IPS-18c (cell line): Measurements from ENCODE around the gene SUN5.

Experiments
- H3K4me3 ChIP-seq: 2 replicates; pipeline ENCODE4 v1.7.0; 2013; ENCODE audit warnings: low read depth, mild to moderate bottlenecking, low read length, moderate library complexity; ENCODE audit not compliant: insufficient read depth
- H3K9me3 ChIP-seq: one replicate; pipeline ENCODE4 v1.6.1; 2013; ENCODE audit warnings: mild to moderate bottlenecking, low read length, moderate library complexity; ENCODE audit not compliant: control insufficient read depth, insufficient read depth

SUN5 gene

DNA sequence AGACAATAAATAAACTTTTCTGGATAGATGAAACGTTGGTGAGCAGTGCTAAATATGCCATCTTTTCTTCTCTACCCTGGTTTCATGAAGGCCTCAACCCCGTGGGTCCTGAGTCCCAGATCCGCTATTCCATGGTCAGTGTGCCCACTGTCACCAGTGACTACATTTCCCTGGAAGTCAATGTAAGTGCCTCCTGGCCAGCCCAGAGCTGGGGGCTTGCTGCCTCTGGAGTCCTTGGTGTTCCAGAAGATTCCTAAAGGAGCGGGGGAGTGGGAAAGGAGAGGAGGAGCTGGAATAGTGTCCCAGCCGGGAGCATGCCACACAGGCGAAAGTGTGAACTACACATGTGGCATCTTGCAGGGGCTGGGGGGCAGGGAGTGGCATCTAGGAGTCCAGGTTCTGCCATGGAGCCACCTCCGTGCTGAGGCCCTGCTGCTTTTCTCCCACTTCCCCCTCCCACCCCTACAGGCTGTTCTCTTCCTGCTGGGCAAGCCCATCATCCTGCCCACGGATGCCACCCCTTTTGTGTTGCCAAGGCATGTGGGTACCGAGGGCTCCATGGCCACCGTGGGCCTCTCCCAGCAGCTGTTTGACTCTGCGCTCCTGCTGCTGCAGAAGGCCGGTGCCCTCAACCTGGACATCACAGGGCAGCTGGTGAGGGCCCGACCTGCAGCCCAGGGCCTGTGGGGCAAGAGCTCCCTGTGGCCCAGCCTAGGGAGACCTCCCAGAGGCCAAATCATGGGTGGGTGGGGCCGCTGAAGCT is 14.1 kb upstream of the SUN5 start:
- H3K9me3 ChIP-seq: no peaks in the 10 kb centered on the region
- H3K4me3 ChIP-seq: no peak overlapping the region

DNA sequence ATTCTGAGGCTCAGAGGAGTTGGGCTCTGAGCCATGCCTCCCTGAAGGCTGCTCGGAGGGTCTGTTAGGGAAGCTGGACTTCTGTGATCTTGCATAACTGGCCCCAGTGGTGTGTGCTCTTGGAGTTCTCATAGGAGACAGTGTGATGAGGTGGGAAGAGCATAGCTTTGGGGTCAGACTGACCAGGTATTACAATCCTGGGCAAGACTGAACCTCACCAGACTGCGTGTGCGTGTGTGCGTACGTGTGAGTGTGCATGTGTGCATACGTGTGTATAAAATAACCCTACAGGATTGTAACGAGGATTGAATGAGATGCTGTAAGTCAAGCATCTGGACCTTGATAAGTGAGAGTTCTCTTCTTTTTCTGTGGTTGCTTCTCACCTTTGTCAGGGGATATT is 13.3 kb upstream of the SUN5 start:
- H3K4me3 ChIP-seq: no peak overlapping the region

DNA sequence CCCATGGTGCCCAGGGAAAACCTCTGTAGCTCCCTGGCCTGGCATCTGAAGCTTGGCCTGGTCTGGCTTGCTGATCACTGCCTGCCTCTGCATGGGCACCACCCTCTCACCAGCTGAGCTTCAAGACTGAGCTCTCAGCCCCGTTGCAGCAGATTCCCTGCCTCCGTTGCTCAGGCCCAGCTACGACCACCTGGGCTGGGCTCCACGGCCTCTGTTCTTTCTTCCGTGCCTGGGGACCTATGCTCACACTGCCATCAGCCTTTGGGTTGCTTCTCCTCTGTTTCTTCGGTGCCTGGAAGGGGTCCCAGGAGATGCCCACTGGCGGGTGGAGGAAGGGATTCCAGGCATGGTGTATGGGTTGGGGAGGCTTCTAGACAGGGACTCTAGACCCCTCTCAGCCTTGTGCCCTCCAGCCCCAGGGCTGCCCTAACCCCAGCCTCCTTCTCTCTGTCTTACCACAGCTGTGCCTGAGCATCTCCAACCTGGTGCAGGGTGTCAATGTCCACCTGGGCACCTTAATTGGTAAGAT is 12.4 kb upstream of the SUN5 start:
- Histone ChIP-seq H3K4me3 (no peak overlapping the region), H3K9me3 (no peaks in the 10 kb centered on the region)

More for the DNA sequence above, 13.3 kb upstream of the SUN5 start:
- no peaks in the 10 kb centered on the region for H3K9me3 ChIP-seq

DNA sequence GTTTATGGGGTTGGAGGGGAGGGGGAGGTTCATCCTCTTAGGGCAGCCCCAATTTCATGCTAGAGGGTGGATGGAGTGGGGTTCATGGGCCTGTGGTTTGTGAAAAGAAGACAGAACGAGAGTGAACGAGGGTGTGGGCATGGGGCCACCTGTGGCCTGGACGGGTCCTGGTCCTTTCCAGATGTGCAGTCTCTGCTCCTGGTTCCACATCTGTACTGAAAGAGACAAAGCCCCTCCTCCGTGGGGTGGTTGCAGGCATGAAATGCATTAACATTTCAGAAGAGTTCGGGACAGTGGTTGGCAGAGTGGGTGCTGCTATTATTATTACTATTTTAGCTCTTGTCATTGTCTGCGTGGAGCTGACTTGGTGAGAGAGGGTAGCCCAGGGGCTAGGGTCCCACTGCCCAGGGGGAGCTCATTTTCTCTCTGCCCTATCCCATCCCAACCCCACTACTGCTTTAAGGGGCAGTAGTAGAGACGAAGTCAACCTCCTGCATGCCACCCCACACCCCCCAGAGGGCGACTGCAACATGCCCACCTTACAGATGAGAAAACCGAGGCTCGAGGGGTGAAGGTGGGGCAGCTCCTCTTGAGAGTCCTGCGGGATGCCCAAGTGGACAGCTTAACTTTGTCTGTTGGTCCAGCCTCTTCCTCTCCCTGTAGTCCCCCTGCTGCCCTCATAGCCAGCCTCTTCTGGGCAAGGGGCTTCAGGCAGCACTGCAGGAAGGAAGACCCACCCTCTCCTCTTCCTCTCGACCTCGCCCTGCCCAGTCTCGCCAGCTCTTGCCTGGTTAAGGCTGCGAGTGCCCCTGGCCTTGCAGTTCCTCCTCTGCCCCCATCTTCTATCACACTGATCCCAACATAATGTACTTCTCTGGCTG is 11.7 kb upstream of the SUN5 start:
- no peaks in the 10 kb centered on the region for H3K9me3 ChIP-seq
- H3K4me3 ChIP-seq: no peak overlapping the region

DNA sequence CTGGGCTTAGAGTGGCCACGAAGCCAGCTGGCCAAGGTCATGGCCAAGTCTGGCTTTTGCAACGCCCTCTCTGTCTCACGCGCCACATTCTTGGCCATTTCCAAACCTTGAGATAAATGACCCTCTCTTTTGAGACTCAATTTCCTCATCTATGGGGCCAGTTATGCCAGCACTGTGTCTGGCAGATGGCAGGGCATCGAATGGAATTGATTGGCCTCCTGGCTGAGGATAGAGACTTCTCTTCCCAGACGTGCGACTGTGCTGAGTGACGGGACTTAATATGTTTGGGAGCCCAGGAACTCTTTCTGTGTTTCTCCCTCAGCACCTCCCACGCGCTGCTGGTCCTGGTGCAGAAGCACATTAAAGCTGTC is 10.9 kb upstream of the SUN5 start:
- Histone ChIP-seq H3K9me3 (no peaks in the 10 kb centered on the region), H3K4me3 (no peak overlapping the region)

GRCh38 chr20:33014336-33015113 is 10.3 kb upstream of the SUN5 start:
- no peaks in the 10 kb centered on the region for H3K9me3 ChIP-seq
- no peak overlapping the region for H3K4me3 ChIP-seq

DNA sequence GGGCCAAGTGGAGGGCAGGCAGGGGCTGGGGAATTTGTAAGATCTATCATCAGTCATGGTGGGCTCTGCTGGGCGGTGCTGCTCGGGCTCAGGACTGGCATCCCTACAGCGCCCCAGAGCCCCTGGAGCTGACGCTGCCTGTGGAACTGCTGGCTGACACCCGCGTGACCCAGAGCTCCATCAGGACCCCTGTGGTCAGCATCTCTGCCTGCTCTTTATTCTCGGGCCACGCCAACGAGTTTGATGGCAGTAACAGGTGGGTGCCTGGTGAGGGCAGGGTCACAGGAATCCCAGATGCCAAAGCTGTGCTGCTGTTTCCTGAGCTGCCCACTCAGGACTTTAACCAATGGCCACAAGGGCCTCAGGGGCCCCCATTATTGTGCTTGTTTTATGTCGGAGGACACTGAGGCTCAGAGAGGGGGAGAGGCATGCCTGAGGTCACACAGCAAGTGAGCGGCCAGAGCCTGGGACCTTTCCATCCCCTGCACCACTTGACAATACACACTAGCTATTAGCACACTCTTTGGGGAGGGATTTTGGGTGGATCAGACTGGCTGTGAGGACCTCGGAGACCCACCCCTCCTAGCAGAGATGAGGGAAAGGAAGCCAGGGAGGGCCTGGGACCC is 9.6 kb upstream of the SUN5 start:
- Histone ChIP-seq H3K9me3 (no peaks in the 10 kb centered on the region), H3K4me3 (no peak overlapping the region)

DNA sequence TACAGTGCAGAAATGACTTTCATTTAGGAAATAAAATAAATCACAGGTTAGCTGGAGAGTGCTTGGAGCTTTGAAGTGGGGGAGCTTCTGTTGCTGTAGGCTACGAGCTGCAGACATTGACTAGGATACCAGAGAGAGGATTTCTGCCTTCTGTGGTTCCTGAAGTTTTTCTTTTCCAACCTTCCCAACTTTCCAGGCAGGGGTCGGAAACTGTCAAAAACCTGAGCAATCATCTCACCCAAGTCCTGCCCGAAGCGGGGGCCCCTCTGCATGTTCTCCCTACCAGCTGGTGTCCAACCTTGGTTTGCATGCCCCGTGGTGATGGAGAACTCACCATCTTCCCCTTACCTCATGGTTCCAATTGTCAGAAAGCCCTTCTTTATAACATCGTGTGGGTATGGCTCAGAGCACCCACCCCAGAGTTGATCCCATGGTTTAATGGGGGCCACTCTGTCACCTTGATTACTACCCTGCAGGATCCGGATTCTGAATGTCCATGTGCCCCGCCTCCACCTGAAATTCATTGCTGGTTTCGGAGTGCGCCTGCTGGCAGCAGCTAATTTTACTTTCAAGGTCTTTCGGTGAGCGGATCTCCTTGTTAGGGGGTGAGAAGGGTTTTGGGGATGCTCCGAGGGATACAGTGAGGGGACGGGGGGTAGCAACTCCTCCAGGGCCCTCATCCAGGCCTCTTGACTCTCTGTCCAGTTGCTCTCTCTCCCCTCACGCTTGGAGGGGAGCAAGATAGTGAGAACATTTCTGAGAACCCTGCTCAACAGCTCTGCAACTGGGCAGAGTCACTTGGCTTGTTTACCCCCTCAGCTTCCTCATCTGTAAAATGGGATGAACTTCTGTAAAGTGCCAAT is 8.3 kb upstream of the SUN5 start:
- Histone ChIP-seq H3K4me3 (no peak overlapping the region), H3K9me3 (no peaks in the 10 kb centered on the region)

GRCh38 chr20:33010674-33011449 is 6.6 kb upstream of the SUN5 start:
- Histone ChIP-seq H3K4me3 (no peak overlapping the region), H3K9me3 (no peaks in the 10 kb centered on the region)

DNA sequence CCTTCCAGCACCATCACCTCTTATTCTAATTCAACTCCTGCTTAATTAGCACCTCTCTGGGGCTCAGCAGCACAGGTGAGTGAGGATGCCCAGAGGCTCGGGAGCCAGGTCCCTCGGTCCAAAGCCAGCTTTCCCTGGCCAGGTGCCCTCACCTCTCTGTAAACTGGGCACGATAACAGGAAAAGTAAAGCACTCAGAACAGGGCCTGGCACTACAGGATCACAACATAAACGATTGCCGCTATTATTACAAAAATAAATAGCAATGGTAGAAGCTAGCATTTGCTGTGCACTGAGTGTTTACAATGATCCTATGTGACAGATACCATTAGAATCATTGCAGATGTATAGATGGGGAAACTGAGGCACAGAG is 5.9 kb upstream of the SUN5 start:
- H3K9me3 ChIP-seq: no peaks in the 10 kb centered on the region
- H3K4me3 ChIP-seq: no peak overlapping the region

- Histone ChIP-seq H3K4me3 (no peak overlapping the region), H3K9me3 (no peaks in the 10 kb centered on the region)
These were observed 5.2 kb upstream of the SUN5 start for GRCh38 chr20:33009214-33010132.

DNA sequence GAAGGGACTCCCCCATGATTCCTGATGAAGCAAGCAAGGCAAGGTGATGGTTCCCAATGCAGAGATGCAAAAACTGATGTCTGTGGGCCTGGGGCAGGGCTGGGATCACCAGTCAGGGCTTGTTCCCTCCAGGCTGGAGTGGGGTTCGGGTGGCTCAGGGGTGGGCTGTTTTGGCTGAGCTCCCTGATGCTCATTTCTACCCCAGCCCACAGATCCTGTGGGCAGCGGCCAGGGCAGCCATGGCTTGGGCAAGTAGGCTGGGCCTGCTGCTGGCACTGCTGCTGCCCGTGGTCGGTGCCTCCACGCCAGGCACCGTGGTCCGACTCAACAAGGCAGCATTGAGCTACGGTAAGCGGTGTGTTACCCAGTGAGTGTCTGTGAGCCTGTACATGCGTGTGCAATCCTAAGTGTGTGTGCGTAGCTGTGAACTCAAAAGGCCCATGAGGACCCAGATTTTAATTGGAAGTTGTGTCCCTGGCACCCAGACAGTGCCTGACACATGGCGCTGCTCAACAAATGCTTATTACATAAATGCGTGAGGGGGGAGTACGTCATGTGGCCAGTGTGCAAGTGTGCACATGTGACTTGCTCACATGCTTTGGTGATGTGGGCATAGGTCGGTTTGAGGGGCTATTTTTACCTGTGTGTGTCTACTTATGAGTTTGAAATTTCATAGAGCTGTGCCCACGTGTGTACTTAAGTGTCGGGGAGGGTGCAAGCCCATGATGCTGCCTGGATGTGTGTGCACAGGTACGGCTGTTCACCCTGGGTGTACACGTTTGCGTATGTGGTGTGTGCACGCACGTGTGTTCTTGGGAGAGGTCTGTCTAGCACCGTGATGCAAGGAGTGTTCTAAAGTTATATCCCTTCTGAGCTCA is 4.3 kb upstream of the SUN5 start:
- Histone ChIP-seq H3K4me3 (no peak overlapping the region), H3K9me3 (no peaks in the 10 kb centered on the region)

DNA sequence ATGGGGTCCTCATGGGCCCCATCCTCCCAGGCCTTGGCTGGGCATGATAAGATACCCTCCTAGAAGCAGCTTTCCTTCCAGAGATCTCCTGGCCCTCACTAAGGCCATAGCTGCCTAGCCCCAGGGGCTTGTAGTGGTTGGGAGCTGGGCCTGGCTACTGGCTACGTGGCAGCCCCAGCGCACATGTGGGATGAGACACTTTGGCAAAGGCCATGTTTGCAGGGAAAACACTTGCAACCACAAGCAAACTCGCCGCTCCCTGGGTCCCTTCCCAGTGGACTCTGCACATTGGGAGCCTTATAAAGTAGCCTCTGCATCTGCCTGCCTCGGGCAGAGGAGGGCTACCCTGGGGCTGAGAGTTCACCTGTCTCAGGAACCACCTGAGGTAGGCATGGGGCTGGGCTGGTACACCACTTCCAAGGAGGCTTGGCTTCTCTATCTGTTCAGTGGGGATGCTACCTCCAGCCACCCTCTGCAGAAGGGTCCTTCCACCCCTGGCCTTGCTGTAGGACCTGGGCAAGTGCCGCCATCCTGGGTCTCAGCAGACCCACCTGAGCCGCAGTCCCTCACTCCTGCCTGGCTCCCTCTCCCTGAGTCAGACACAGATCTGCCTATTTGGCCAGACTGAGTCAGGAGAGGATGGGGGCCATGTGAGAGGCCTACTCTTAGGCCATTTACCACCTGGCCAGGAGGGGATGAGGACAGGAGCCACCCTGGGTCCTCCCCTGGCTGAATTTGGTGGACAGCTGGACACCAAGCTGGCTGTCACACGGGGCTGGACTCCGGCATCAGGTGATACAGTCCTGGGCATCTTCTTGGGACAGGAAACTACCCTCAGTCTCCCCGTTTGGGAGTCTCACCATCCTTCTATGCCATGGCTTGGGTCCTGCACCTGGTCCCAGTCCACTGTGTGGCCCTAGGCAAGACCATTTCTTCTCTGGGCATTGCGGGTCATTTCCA is 3.4 kb upstream of the SUN5 start, which contains the start of gene BPIFB2:
Gene BPIFB2 (plus strand): TSS at position 329 of the 960 bp plus-strand sequence. CDS start 871 bp downstream, outside the sequence.
- no peaks in the 10 kb centered on the region for H3K9me3 ChIP-seq
- no peak within 1 kb of the TSS for H3K4me3 ChIP-seq
